Endothelial cell of umbilical vein (primary cell): ENCODE measurements around the gene MATCAP1. TPM values are rescaled to one million over a fixed set of nuclear protein-coding genes. Genes with fewer than 3 reads are reported as not detected.

Source experiments
- BruUV-seq: library from RNA; stranded (reverse); fragments of 400-500 nt; replicated peaks from 2 replicates; lab custom pipeline; 2021; lab: Mats Ljungman, UMichigan
- CTCF ChIA-PET: fragments of 300-600, 350-600 bp; sonication (Branson Sonifier 250); formaldehyde crosslinking; loops from one replicate; lab custom pipeline; 2021; ENCODE audit warnings: antibody characterized with exemption, inconsistent platforms; lab: Charles Lee
- POLR2A ChIA-PET: fragments of 300-600, 350-600 bp; sonication (Branson Sonifier 250); formaldehyde crosslinking; loops from one replicate; lab custom pipeline; 2021; ENCODE audit warnings: antibody characterized with exemption, inconsistent platforms; lab: Charles Lee
- DNase-seq: peaks from one replicate; pipeline ENCODE4 v3.0.0-alpha.2; 2011; ENCODE audit warnings: low read depth, low spot score
- FAIRE-seq: peaks from 2 replicates; lab custom pipeline; 2011; peaks lifted over from hg19 to GRCh38; lab: Jason Lieb, UNC
- H2AFZ ChIP-seq: 2 replicates; pipeline ENCODE4 v1.6.0; 2012; ENCODE audit warnings: low read depth, low read length, control low read depth, inconsistent platforms
- H3K27ac ChIP-seq: 2 replicates; pipeline ENCODE4 v1.5.1; 2011; ENCODE audit warnings: low read depth, mild to moderate bottlenecking, control low read depth, low read length, moderate library complexity; ENCODE audit not compliant: insufficient read depth
- H3K27me3 ChIP-seq, 2 experiments: 2 replicates each; pipeline versions ENCODE4 v1.6.0 to v1.6.1; 2011; ENCODE audit warnings: low read length in 2 of 2, mixed read lengths in 1 of 2; ENCODE audit not compliant: control insufficient read depth in 2 of 2, insufficient read depth in 2 of 2
- H3K36me3 ChIP-seq, 2 experiments: 2 replicates in 1 of 2; 3 replicates in 1 of 2; pipeline ENCODE4 v1.5.1; 2011; ENCODE audit warnings: low read length in 2 of 2, mild to moderate bottlenecking in 1 of 2, moderate library complexity in 1 of 2; ENCODE audit not compliant: control insufficient read depth in 2 of 2, insufficient read depth in 2 of 2; ENCODE audit errors: extremely low read depth in 1 of 2
- H3K4me1 ChIP-seq: 3 replicates; pipeline ENCODE4 v1.5.1; 2011; ENCODE audit warnings: mild to moderate bottlenecking, low read length; ENCODE audit not compliant: control insufficient read depth, insufficient read depth; ENCODE audit errors: extremely low read depth
- H3K4me2 ChIP-seq: 2 replicates; pipeline ENCODE4 v1.6.1; 2011; ENCODE audit warnings: low read length, control low read depth, mixed read lengths; ENCODE audit not compliant: insufficient read depth
- H3K4me3 ChIP-seq, 3 experiments: fragments of 200-600 bp in 1 of 3; sonication (generic), shearing (Covaris generic) in 1 of 3; replicated peaks in 1 of 3; 2 replicates each; pipeline ENCODE4 v1.5.1; 2011 to 2016; ENCODE audit warnings: control low read depth in 3 of 3, low read length in 3 of 3, mild to moderate bottlenecking in 2 of 3, inconsistent platforms in 1 of 3, low read depth in 1 of 3, moderate library complexity in 1 of 3; ENCODE audit not compliant: insufficient read depth in 1 of 3
- H3K79me2 ChIP-seq: 2 replicates; pipeline ENCODE4 v1.6.0; 2012; ENCODE audit warnings: low read length, inconsistent platforms; ENCODE audit not compliant: control insufficient read depth, insufficient read depth
- H3K9ac ChIP-seq: replicated peaks from 2 replicates; pipeline ENCODE3; 2011; ENCODE audit warnings: low read length, control low read depth; ENCODE audit not compliant: insufficient read depth; ENCODE audit errors: extremely low read depth
- H3K9me1 ChIP-seq: replicated peaks from 3 replicates; pipeline ENCODE4 v1.6.0; 2011; ENCODE audit warnings: mild to moderate bottlenecking, low read length; ENCODE audit not compliant: control insufficient read depth, insufficient read depth; ENCODE audit errors: extremely low read depth
- H3K9me3 ChIP-seq: replicated peaks from 2 replicates; pipeline ENCODE4 v1.5.1; 2012; ENCODE audit warnings: low read length, inconsistent platforms; ENCODE audit not compliant: control insufficient read depth, insufficient read depth
- H4K20me1 ChIP-seq: replicated peaks from 2 replicates; pipeline ENCODE3; 2011; ENCODE audit warnings: mild to moderate bottlenecking, low read length; ENCODE audit not compliant: control insufficient read depth, insufficient read depth; ENCODE audit errors: extremely low read depth
- CTCF ChIP-seq, 2 donors: IDR thresholded peaks; 1 replicate in 1 of 2; 2 replicates in 1 of 2; pipeline ENCODE4 v1.5.1; 2011; ENCODE audit warnings: low read length in 2 of 2, mild to moderate bottlenecking in 2 of 2, moderate library complexity in 2 of 2, control low read depth in 1 of 2, inconsistent platforms in 1 of 2, low read depth in 1 of 2; ENCODE audit not compliant: insufficient read depth in 1 of 2; ENCODE audit errors: extremely low read depth in 1 of 2
- EZH2 ChIP-seq: IDR thresholded peaks from 2 replicates; pipeline ENCODE4 v1.6.1; 2012; ENCODE audit warnings: borderline replicate concordance, low read depth, mild to moderate bottlenecking, moderate library complexity, low read length, inconsistent platforms; ENCODE audit not compliant: severe bottlenecking
- FOS ChIP-seq: IDR thresholded peaks from 2 replicates; pipeline ENCODE4 v1.6.1; 2011; ENCODE audit warnings: mild to moderate bottlenecking, low read length, moderate library complexity, borderline replicate concordance; ENCODE audit not compliant: insufficient read depth
- GATA2 ChIP-seq: IDR thresholded peaks from 2 replicates; pipeline ENCODE4 v1.7.0; 2011; ENCODE audit warnings: low read depth, mild to moderate bottlenecking, moderate library complexity, mixed read lengths, low read length; ENCODE audit not compliant: insufficient read length, insufficient read depth
- JUN ChIP-seq: IDR thresholded peaks from 2 replicates; pipeline ENCODE4 v1.6.1; 2011; ENCODE audit warnings: borderline replicate concordance, low read depth; ENCODE audit not compliant: insufficient read length, insufficient read depth
- MAX ChIP-seq: IDR thresholded peaks from 2 replicates; pipeline ENCODE4 v1.6.1; 2011; ENCODE audit not compliant: insufficient read depth, insufficient read length
- MYC ChIP-seq: IDR thresholded peaks from one replicate; pipeline ENCODE4 v1.6.1; 2011; ENCODE audit warnings: mild to moderate bottlenecking, low read depth, low read length
- POLR2A ChIP-seq: IDR thresholded peaks from 2 replicates; pipeline ENCODE4 v1.6.1; 2012; ENCODE audit warnings: low read depth, mild to moderate bottlenecking, control low read depth, low read length
- POLR2AphosphoS5 ChIP-seq: IDR thresholded peaks from 2 replicates; pipeline ENCODE4 v1.6.1; 2012; ENCODE audit warnings: low read depth, mild to moderate bottlenecking, control low read depth, low read length, moderate library complexity; ENCODE audit not compliant: insufficient read depth
- dilution Hi-C: fragments of 300-500 bp; cut with MboI; formaldehyde crosslinking; loops from one replicate; pipeline ENCODE4 v1.15.0; 2019; ENCODE audit warnings: low sequenced_read_pairs; ENCODE audit not compliant: extremely low pct_ligation_motif_present
- intact Hi-C: fragments of 100-400 bp; cut with micrococcal nuclease; formaldehyde crosslinking; loops from one replicate; pipeline ENCODE4 v1.10.0; 2022
- polyA plus RNA-seq, 4 experiments: library from polyadenylated mRNA; depleted of rRNA in 3 of 4; stranded (reverse) in 3 of 4; unstranded in 1 of 4; fragments of >200 nt; gene quantifications; 2 replicates each; pipeline versions ENCODE4 v1.2.1 to v1.2.3, GENCODE V29; 2011 to 2012; ENCODE audit warnings: missing spikeins in 1 of 4
- total RNA-seq: library from RNA; stranded (reverse); gene quantifications from 2 replicates; pipeline ENCODE4 v1.2.3, GENCODE V29; 2021

The MATCAP1 gene
- total and polyA plus RNA-seq, 2 donors (not counting 3 experiments of a cell fraction or from before 2014, with no cell fraction given): 44.5 to 53.3 TPM

DNA sequence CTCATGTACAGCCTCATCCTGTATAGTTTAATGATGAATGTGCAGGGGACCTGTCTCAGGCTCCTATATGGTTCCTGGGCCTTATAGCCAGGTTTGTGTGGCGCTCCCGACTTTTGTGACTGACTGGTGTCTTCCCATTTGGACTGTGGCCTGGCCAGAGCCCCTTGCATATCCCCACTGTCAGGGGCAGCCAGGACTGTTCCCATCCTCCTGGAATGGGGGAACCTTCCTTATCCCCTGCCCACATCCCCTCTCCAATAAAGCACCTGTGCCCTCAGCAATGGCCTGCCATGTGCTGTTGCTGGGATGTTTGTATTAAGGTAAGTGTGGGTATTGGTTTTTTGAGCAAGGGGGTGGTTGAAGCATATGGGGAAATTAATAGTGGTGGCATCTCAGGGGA lies 35.5 kb downstream of the MATCAP1 start:
- no peaks in the 10 kb centered on the region for H4K20me1 ChIP-seq
- FAIRE-seq: no peak
- no peak overlapping the region for H3K4me2 ChIP-seq
- ChIA-PET POLR2A (no interaction called here), CTCF (interaction anchor here (1.0 to 1.5 kb wide), 2 partner anchors 37 to 66 kb away, joined by 3 to 4 read pairs; no protein-coding TSS in a partner anchor)
- dilution Hi-C loops (no loop called here), intact Hi-C loops (no loop called here)
- no peaks in the 10 kb centered on the region for H3K9me3 ChIP-seq
- H3K9ac ChIP-seq: no peak overlapping the region
- peaks cover 0 to 5% of the 10 kb centered on the region in 2 experiments for H3K27me3 ChIP-seq
- peaks cover 3% of the 10 kb centered on the region for H3K4me1 ChIP-seq
- no peaks in the 10 kb centered on the region for H3K79me2 ChIP-seq
- no peak for DNase-seq
- H3K27ac ChIP-seq: no peak overlapping the region
- H3K36me3 ChIP-seq: peaks cover 2 to 37% of the 10 kb centered on the region in 2 experiments
- TF ChIP-seq MAX (no peak), POLR2AphosphoS5 (no peak), GATA2 (no peak), EZH2 (no peak), JUN (no peak), POLR2A (no peak), MYC (no peak), CTCF (IDR thresholded peaks at IDR 0.05; ENCODE audit: extremely low read depth in 1 of 2, insufficient read depth in 1 of 2, low read depth in 1 of 2, low read length in 2 of 2) (no peak), FOS (no peak)
- BruUV-seq: no TSS peak
- no peak overlapping the region for H3K4me3 ChIP-seq
- H3K9me1 ChIP-seq: no peaks in the 10 kb centered on the region
- no peak overlapping the region for H2AFZ ChIP-seq
